Left cardiac atrium (tissue), 4 donors: ENCODE results near the gene RIMOC1. TPM values are rescaled to one million over a fixed set of nuclear protein-coding genes. Genes with fewer than 3 reads are reported as not detected.
"Not testable (repeated sequence)": the region's sequence is repeated elsewhere in the genome, so short reads cannot be mapped to it uniquely, and the experiment has no call there.

ENCODE experiments used
- ATAC-seq, 2 donors: fragments of 200-7000 bp; cut with Tn5 transposase; one replicate each; pipeline ENCODE4 v1.9.1; 2020; ENCODE audit warnings: mild to moderate bottlenecking in 2 of 2, moderate library complexity in 2 of 2
- DNase-seq: peaks from one replicate; pipeline ENCODE4 v3.0.0-alpha.2; 2020
- intact Hi-C, 2 donors: fragments of 100-400 bp; cut with DNase I; formaldehyde crosslinking; loops; one replicate each; pipeline versions ENCODE4 v1.14.1 to v1.15.1; 2022 to 2023
- total RNA-seq, 2 donors: library from RNA; stranded (reverse); fragmentation: NEBNext Ultra II Directional; extraction: Animal tissue kit (Norgen Biotek cat#: 25700); gene quantifications; one replicate each; pipeline ENCODE4 v1.2.1, GENCODE V29; 2021
- donor health status: DM: no; HTN: yes; CAD: no.
- donor health status: DM: no; HTN: yes; CAD: no; lungs with severe emphysema.
- donor health status: DM: yes; HTN: yes; CAD: no.
- donor health status: Dilated cardiomyopathy.

RIMOC1 gene
- total RNA-seq, 2 donors from 2014 or later = 15.1 to 17.4 TPM

- intact Hi-C loops = no loop called here
- no peak for DNase-seq
- no peak for ATAC-seq
Measured at GRCh38 chr5:41932770-41933169, 28.6 kb downstream of the RIMOC1 start.

- ATAC-seq (no peak), DNase-seq (no peak)
- intact Hi-C loops = no loop called here
Measured at GRCh38 chr5:41935544-41935943, 31.4 kb downstream of the RIMOC1 start.

DNA sequence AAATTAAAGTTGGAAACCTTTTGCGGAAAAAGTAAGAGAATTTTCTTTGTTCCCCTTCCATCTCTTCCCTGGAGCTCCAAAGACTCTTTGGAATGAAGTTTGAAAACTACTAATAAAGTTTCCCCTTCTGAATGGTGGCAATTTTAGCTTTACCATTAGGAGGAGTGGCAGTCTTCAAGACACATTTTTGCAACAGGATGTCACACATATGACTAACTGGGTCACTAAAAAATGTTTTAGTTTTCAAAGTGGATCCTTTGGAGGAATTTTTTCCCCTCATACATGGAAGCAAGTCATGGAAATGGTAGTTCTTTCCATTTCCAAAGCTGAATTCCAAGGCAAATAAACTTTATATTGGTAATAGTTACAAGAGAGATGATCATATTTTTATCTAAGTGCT lies 36.5 kb downstream of the RIMOC1 start:
- no peak for ATAC-seq
- DNase-seq = no peak
- intact Hi-C loops = no loop called here

DNA sequence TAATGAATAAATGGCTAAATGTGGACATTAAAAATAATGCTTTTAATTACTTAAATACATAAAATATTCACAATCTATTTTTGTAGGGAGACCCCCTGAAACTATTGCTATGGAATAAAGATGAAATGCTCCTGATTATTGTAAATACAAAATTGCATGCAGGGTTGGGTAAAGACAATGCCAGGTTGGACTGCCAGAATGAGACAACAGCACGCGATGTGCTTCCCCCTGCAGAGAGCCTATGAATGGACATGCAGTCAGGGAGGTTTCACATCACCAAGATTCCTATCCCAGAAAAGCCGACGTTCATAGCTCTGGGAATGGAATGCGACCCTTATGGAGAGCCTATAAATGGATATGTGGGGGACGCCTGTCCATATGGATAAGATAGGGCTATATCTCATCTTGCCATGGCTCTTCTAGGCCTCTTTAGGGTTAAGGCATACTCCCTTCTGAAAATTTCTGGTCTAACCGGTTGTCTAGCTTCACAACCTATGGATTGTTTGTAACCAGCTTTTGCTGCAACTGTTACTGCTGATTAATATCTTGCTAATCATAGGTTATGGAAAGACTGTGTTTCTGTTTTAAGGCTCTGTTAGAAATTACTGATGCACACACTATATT lies 41.3 kb downstream of the RIMOC1 start:
- intact Hi-C loops, ATAC-seq, DNase-seq: not testable (repeated sequence)

GRCh38 chr5:41951224-41951623 lies 47.1 kb downstream of the RIMOC1 start:
- intact Hi-C loops = no loop called here
- no peak for DNase-seq
- ATAC-seq = no peak

Other genes starting within 250 kb of the RIMOC1 start
- gene OXCT1, start 33.9 kb upstream of the RIMOC1 start, total RNA-seq = 100 to 1,000 TPM in 1 of 2 donors, 10 to 100 TPM in 1; 80.2 to 116 TPM
- 1 to 10 TPM; 6.0 to 6.6 TPM for gene FBXO4, start 20.9 kb downstream of the RIMOC1 start, total RNA-seq